ENCODE measurements around the gene UBE2S.
A peak's percentile ranks its signal among the peaks of the same experiment; 100 is the strongest.
"Not testable (repeated sequence)": the region's sequence is repeated elsewhere in the genome, so short reads cannot be mapped to it uniquely, and the experiment has no call there.

UBE2S gene

DNA sequence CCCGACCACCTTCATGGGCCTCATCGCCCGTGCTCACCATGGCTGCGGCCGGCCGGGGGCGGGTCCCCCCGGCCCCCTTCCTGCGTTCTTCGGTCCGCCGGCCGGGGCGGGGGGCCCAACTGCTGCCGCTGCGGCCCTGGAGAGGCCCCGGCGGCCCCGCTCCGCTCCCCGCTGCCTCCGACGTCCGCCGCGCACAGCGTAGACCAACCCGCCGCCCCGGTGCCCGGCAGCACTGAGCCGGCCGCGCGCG is at the start of gene UBE2S:
Gene UBE2S (minus strand): TSS at position 239 of the 250 bp plus-strand sequence. CDS start 199 bp downstream, at position 40.
- DNase-seq (ENCODE audit: low read depth): not testable (repeated sequence)

DNA sequence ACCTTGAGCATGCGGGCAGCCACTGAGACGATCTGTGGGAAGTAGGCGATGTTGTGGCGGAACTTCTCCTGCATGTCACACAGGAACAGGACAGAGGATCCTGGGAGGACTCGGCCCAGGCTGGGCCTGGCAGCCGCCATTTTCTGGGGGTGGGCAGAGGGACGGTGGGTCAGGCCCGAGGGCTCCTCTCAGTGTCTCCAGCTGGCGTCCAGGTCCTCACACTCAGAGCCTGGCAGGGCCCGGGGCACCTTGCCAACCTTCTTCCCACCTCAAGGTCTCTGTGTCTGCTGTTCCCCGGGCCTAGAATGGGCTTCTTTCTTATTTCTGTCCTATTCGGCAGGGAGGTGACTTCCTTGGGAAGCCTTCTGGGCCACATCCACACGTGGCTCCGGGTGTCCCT is 48.8 kb upstream of the UBE2S start:
- DNase-seq (ENCODE audit: low read depth): no peak

DNA sequence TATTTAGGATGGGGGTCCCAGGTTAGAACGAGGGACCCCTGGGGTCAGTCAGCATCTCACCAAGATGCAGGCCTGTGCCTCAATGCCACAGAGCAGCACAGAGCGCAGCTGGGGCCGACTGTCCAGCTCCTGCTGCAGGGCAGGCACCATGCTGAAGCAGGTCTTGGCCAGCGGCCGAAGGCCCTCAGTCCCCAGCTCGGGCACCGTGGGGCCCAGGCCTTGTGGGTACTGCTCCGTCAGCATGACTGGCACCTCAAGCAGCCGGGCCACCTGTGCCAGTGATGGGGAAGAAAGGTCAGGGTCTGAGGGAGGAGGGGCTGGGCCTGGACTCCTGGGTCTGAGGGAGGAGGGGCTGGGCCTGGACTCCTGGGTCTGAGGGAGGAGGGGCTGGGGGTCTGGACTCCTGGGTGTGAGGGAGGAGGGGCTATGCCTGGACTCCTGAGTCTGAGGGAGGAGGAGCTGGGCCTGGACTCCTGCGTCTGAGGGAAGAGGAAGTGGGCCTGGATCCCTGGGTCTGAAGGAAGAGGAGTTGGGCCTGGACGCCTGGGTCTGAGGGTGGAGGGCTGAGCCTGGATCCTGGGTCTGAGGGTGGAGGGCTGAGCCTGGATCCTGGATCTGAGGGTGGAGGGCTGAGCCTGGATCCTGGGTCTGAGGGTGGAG is 48.1 kb upstream of the UBE2S start:
- DNase-seq (ENCODE audit: low read depth): no peak

DNA sequence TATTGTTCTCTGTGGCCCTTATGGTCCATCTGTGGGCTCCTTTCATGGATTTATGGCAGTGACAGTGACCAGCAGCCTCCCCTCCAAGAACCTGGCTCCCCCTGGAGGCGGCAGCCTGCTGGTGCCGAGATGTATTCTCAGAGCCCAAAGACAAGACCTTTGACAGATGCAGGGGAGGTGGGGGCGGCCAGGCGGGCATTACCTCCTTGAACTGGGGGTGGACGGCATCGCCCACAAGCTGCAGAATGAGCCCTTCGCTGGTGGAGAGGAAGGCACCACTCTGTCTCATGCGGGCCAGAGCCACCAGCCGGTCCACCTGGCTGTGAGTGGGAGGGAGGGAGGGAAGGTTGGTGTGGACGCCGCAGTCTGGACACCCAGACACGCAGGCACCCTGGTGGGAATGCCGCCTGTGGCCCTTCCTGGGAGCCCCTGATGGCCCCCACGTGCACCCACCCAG is 47.2 kb upstream of the UBE2S start:
- peak; percentile 35 for DNase-seq (ENCODE audit: low read depth)

DNA sequence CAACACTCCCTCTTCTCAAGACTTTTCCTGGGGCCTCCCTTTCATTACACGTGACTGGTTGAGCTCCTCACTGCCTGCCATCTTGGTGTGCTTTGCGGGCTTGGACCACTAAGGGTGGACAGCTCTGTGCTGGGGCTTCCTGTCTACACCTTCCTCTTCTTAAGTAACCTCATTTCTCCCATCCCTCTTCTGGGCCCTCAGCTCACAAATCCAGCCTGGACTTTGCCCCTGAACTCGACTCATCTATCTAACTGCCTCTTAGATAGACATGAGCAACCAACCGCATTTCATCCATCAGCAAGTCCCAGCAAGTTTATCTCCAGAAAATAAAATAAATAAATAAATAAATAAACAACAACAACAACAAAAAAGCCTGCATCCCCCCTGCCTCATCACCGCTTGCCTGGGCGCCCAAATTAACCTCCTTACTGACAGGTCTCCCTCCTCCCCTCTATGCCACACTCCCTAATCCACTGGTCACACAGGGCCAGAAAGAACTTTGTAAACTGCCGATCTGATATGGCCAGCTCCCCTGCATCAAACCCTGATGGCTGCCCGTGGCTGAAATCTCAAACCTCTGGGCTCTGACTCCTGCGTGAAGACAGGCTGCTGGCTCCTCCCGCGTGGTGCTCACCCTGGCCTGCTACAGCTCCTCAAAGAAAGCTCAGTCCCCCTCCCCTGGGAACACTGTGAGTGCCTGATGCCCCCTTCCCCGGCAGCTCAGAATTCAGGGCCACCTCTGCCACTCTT is 46.1 kb upstream of the UBE2S start:
- no peak for DNase-seq (ENCODE audit: low read depth)

DNA sequence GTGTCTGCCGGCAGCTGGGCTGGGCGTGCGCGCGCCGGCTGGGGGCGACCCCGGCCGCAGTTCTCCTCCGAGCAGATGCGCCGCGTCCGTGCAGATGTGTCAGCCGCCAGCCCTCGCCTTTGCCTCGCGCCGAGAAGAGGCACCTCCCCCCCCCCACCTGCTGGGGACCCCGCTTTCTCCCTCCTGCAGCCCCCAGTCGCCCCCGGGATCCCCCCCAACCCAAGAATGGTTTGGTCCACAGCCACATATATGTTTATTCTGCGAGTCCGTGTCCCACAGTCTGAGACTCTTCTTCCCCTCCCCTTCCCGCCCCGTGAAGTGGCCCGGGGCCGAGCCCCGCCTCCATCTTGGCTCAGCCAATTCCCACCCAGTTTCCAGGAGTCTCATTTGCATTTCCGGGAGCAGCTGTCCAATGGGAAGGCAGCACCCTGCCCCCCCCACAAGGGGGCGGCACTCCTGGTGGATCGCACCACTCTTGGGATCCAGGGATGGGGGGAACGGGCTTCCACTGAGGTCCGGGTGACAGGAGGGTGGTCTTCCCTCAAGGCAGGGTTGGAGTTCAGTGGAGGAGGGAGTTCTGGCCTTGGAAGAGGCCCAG is 45.3 kb upstream of the UBE2S start:
- DNase-seq (ENCODE audit: low read depth): no peak

DNA sequence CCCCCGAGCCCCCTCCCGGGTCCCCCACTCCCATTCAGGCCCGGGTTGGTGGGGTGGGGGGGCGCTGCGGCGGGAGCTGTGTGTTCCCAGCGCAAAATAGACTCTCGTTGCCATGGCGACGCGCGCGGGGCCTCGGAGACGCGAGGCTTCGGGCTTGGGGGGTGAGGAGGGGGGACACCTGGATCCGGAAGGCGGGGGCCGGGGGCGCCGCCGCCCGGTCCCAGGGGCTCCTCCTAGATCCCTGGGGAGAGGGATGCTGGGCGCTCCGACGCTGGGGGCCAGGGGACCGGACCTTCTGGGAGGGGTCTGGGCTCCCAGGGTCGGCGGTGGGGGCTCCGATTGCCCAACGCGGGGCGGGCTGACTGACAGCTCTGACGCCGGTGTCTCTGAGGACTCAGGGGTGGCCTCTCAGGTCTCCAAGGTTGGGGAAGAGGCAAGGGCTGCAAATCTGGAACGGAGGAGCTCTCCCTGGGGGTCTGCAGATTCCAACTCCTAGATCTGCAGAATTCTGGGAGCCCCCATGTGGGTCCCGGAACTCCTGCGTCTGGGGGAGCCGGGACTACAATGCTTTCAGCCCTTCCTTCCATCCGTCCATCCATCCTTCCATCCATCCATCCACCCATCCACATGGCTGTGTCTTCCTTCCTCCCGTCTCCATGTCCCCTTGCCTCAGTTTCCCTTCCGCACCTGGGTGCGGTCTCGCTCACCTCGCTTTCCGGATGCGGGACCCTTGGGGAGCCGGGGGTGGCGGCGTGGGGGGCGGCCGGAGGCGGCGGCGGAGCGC is 44.6 kb upstream of the UBE2S start:
- no peak for DNase-seq (ENCODE audit: low read depth)

DNA sequence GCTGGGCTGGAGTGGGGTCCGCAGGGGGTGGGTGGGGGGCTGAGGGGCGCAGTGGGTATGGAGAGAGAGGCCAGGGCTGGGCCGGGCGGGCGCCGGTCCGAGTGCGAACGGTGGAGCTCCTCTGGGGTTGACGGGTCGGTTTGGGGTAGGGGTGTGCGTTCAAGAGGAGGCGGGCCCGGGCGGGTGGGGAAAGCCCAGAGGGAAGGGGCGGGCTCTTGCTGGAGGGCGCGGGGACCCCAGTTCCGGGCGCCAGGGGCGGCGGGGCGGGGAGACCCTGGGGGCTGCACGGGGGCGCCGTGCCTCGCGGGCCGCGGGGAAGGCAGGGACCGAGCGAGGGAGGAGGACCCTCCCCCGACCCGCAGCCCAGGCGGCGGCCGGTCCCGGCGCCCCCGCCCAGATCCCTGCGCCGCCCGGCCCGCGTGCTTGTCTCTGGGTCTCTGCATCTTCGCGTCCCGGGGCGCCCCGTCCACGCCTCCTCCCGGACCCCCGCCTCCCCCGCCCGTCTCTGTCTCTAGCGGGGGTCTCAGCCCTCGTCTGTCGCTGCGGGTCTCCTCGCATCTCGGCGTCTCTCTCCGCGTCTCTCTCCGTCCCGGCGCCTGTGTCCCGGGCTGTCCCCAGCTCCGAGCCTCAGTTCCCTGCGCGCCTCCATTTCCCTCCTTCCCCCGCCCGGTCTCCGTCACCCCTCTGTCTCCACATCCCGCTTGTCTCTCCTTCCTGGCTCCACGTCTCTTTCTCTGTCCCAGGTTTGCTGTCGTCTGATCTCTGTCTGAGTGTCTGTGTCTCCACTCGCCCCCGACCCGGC is 43.8 kb upstream of the UBE2S start:
- no peak for DNase-seq (ENCODE audit: low read depth)

DNA sequence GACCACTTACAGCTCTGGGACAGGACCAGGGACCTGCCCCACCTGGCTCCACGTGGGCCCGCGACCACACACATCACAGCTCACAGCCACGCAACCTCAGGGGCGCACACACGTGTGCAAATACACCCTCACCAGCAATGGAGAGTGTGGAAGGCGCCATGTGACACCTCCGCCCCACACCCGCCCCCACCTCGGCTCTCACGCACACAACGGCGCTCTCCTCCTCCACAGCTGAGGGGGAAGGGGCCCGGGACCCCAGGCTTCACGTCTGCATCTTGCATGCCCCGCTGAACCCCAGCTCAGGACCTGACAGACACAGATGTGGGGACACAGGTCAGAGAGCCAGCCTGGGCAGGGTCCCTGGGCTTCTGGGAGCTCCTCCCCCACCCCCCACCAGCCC is 41.9 kb upstream of the UBE2S start:
- no peak for DNase-seq (ENCODE audit: low read depth)

DNA sequence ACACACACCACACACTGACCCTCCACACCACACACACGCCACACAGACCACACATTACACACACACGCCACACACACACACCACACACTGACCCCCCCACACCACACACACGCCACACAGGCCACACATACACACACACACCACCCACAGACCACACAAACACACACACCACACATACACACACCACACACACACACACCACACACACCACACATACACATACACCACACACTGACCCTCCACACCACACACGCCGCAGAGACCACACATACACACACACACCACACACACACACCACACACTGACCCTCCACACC is 40.5 kb upstream of the UBE2S start:
- not testable (repeated sequence) for DNase-seq (ENCODE audit: low read depth)

DNA sequence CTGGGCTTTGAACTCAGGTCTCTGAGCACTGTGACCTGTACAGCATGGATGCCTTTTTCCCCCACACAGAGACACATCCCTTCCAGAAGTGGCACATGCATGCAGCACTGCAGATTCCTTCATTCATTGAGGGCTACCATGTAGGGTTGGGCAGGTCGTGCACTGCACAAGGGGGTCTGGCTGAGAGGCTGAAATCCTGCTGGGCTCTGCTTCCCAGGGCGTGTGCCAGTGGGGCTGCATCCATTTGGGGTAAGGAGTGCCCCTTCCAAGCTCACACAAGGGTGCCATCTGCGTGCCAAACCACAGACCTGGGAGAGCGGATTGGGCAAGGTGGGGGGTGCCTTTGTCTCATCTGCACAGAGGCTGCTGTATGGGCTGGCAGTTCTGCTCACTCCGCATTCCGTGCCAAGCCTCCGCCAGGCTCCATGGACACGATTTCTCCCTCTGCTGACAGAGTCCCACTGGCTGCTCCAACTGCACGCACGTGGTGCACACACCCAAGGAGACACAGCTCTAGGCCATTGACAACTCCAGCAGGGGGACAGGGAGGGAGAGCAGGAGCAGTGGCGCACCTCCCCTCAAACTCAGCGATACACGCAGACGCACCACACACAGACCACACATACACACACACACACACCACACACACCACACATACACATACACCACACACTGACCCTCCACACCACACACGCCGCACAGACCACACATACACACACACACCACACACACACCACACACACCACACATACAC is 40.0 kb upstream of the UBE2S start:
- DNase-seq (ENCODE audit: low read depth): no peak

DNA sequence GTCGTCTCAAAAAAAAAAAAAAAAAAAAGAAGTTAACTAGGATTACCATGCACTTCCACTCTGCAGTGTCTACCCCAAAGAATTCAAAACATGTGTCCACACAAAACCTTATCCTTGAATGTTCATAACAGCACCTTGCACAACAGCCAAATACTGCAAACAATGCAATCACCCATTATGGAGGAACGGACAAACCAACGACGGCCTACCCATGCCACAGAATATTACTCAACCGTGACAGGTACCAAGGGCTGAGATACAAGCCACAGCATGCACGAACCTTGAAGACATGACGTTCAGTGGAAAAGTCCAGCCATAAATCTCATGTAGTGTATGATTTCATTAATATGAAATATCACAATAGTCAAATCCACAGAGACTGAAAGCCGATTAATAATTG is 38.5 kb upstream of the UBE2S start:
- no peak for DNase-seq (ENCODE audit: low read depth)

DNA sequence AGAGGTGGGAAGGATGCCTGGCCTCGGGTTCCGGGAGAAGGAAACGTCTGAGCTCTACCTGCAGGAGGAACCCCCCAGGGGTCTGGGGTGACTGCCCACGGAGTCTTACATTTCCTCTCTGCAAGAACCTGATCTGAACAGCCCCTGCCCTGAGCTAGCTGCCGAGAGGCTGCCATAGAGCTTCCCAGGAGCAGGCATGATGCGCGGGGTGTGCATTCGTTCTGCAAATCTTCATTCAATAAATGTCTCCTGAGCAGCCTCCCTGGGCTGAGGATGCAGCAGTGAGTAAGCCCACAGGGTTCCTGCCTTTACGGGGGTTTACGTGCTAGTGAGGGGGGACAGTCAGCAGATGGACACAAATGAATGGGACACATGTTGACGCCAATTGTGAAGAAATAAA is 37.1 kb upstream of the UBE2S start:
- no peak for DNase-seq (ENCODE audit: low read depth)

DNA sequence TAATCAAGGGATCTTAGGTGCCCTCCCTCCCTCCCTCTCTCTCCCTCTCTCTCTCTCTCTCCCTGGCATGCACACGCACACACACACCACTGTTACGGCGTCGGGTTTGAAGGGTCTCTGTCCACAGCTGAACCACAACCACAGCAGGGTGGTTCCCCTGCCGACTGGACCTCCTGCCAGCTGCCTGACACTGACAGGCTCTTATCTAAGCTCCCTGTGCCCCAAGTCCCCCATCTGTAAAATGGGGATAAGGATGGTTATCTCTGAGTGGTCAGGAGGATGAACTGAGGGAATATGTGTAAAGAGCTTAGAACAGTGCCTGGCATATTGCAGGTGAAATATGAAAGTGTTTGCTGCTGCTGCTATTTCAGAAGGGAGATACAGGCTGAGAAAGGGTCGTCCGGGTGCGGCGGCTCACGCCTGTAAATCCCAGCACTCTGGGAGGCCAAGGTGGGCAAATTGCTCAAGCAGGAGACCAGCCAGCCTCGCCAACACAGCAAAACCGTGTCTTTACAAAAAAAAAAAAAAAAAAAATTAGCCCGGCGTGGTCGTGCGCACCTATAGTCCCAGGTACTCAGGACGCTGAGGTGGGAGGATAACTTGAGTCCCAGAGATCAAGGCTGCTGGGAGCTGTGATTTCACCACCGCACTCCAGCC is 36.4 kb upstream of the UBE2S start:
- DNase-seq (ENCODE audit: low read depth): no peak

DNA sequence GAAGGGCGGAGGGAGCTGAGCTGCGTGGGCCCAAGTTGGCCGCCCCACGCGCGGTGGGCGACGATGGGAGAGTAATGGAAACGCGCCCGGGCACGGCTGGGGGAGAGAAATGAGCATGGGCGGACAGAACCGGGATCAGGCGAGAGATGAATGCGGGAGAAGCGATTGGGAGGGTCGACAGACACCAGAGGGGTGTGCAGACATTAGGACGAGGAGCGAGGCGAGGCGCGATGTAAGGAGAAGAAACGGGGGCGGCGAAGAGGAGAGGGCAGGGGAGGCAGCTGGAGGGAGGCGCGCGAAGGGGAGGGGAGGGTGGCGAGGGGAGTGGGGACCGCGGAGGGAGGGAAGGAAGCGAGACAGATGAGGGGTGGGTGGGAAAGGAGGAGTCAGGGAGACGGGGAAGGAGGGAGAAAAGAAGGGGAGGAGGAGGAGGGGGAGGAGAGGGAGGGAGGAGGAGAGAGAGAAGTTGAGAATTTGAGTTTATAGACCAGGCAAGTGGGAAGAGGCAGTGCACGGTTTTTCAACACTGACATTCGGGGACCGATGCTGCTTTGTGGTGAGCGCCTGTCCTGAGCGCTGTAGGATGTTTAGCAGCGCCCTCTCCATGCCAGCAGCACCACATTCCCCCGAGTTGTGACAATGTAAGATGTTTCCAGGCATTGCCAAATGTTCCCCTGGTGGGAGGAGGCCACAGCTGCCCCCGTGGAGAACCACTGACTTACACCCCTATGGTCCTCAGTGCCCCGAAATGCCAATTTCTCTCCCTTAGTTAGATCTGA is 35.6 kb upstream of the UBE2S start, which contains the start of gene SHISA7:
Gene SHISA7 (minus strand): TSS at position 256 of the 779 bp plus-strand sequence. CDS start 437 bp downstream, outside the sequence.
- DNase-seq (ENCODE audit: low read depth): no peak

DNA sequence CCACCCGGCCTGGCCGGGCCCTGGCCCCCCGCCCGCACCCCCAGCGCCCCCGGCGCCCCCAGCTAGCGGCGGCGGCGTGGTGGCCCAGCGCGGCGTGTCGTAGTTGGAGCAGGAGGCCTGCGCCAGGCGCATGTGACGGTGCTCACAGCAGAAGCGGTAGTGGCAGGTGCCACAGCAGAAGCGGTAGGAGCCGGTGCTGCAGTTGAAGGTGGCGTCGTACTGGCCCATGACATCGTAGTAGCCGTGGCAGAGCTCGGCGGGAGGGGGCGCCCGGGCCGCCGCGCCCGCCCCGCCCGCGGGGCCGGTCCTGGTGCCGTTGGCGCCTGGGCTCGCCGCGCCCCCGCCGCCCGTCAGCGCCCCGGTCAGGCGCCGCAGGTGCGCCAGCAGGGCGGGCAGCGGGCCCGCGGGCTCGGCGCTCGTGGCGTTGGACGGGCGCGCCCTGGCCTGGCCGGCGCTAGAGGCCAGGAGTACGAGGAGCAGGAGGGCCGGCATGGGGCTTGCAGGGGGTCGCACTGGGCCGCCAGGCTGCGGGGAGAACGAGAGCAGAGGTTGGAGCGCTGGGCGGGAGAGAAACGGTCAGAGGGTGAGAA is 34.9 kb upstream of the UBE2S start:
- DNase-seq (ENCODE audit: low read depth): no peak

DNA sequence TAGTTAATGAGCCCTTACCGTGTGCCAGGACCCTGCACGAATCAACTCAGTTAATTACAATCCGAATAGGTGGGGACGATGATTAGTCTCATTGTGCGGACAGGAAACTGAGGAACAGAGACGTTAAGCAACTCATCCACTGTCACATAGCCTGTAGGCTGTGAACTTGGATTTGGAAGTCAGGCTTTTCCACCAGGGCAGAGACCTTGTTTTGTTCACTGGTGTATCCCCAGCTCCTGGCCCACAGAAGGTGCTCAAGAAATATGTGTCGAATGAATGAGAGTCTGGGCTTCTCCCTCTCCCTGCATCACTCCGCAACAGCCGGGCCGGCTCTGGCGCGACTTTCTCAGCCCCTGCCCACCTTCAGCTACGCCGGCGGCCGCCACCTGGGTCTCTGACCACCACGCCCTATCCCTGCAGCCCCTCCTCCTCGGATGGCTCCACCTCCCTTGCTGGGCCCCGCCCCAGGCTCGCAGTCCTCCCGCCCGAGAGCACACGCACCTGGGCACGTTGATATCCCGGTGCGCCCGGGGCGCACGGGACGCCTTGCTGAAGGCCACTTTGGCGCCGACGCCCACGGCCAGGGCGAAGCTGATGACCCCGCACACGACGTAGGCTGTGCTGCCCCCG is 34.2 kb upstream of the UBE2S start:
- no peak for DNase-seq (ENCODE audit: low read depth)

DNA sequence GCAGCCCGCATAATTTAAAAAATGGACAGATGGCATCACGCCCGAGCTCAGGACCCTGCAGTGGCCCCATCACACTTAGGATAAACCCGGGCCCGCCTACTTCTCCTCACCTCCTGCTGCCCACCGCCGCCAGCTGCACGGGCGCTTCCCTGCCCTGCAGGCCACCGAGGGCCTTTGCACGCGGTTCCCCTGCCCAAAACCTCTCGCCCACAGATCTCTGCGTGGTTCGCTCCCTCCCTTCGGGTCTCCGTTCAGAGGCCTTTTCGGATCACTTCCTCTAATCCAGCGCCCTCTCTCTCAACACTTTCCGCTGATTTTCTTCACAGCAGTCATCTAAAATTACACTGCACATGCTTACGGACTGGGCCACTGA is 33.7 kb upstream of the UBE2S start:
- no peak for DNase-seq (ENCODE audit: low read depth)
